ENCODE measurements around the gene CLMN.

CLMN gene, protein sequence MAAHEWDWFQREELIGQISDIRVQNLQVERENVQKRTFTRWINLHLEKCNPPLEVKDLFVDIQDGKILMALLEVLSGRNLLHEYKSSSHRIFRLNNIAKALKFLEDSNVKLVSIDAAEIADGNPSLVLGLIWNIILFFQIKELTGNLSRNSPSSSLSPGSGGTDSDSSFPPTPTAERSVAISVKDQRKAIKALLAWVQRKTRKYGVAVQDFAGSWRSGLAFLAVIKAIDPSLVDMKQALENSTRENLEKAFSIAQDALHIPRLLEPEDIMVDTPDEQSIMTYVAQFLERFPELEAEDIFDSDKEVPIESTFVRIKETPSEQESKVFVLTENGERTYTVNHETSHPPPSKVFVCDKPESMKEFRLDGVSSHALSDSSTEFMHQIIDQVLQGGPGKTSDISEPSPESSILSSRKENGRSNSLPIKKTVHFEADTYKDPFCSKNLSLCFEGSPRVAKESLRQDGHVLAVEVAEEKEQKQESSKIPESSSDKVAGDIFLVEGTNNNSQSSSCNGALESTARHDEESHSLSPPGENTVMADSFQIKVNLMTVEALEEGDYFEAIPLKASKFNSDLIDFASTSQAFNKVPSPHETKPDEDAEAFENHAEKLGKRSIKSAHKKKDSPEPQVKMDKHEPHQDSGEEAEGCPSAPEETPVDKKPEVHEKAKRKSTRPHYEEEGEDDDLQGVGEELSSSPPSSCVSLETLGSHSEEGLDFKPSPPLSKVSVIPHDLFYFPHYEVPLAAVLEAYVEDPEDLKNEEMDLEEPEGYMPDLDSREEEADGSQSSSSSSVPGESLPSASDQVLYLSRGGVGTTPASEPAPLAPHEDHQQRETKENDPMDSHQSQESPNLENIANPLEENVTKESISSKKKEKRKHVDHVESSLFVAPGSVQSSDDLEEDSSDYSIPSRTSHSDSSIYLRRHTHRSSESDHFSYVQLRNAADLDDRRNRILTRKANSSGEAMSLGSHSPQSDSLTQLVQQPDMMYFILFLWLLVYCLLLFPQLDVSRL

DNA sequence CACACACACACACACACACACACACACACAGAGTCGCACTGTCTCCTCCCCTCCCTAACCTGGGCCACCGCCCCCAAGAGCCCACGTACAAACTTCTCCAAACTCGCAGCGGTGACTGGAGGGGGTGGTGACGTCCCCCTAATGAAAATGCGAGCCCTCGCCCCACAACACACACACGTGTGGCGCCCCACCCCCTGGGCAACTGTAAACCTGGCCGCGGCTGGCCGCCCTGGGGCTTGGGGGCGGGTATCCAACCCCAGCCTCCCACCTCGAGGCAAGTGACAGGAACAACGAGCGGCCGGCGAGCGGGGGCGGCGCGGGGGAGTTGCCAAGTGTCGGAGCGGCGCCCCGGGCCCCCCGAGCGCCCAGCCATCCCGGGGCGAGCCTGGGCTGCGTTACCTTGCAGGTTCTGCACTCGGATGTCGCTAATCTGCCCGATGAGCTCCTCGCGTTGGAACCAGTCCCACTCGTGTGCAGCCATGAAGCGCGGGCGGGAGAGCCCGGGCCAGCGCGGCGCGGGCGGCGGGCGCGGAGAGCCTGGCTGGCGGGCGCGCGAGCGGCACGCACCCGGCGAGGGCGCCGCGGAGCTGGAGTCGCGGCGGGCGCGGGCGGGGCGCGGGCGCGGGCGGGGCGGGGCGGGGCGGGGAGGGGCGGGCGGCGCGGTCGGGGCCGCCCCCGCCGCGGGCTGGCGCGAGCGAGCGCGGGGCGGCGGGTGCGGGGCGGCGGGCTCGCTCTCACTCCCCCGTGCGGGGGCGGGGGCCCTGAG is at the start of gene CLMN:
CLMN (minus strand) TSS at position 597 of the 766 bp plus-strand sequence; CDS start at position 481, 116 bp downstream.
- FAIRE-seq = no peak

DNA sequence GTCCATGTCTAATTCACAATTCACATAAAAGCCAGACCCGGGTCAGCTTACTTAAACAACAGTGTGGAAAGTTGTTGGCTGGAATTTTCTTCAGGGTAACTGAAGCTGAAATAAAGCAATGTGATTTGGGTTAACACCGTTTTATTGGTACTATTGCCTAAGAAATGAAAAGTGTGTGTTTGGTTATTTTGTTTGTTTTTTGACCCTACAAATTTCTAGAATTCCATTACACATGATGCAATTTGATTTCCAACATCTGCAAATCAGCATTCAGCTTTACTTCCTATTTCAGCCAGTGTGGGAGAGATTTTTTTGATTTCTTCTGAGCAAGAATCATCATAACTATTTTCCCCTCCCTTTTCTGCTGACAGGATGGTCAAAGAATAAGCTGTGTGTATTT is 45.7 kb upstream of the CLMN start:
- no peak for FAIRE-seq

DNA sequence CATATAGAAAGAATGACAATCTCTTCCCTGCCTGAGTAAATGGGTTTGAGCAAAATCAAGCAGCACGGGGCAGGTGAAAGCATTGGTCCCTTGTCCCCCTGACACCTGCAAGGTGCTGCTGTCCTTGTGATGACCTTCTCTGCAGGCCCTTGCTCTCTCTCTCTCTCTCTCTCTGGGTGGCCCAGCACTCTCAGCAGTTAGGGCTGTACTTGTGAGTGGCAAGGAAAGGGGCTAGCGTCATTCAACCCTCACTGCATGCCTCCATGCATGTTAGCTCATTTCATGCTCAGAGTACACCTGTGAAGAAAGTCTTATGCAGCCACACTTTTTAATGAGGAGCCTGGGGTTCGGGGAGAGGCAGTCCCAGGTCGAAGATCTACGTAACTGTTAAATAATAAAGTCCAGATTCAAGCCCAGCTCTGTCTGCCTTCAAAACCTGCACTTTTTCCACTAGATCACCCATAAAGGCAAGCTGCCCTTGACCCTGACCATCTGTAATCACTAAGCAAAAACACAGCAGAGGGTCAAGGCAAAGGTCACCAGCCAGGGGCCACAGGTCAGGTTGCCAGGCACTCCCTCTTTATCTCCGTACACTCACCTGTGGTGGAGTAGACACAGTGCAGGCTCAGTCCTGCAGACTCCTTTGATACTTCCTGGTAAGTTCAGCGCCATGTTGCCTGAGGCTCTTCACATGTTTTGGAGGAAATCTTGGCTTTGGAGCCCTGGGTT is 44.9 kb upstream of the CLMN start:
- FAIRE-seq = no peak

DNA sequence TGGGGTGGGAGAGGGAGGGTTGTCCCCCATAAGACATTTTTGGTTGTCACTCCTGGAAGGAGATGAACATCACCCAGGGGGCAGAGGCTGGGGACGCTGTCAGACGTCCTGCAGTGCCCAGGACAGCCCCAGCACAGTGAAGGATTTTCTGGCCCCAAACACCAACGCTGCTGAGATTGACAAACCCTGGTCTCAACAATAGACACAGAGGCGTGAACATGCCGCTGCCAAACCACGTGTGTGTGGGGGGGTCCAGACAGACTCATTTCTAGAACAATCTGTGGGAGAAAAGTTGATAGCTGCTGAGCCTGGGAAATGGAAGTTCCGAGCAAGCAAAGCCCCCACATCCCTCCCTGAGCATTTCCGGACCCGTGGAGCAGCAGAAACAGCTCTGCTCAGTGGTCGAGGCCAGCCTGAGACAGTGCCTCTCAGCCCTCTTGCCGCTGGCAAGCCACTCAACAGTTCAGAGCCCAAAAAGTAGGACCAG is 43.8 kb upstream of the CLMN start:
- no peak for FAIRE-seq

DNA sequence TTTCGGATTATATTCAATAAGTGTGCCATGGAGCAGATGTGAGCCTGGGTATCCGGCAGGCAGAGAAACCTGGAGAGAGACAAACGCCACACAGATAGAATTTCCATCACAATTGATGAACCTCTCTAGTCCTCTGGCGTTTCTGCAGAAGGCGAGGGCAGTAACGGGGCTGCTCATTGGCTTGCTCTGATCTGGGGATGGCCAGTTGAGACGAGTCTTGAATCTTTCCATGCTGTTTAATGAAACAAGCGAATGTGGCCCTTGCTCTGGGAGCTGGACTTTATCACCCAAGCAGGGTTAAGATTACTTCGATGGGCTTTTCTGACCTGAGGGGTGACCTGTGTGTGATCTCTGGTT is 42.4 kb upstream of the CLMN start:
- no peak for FAIRE-seq

DNA sequence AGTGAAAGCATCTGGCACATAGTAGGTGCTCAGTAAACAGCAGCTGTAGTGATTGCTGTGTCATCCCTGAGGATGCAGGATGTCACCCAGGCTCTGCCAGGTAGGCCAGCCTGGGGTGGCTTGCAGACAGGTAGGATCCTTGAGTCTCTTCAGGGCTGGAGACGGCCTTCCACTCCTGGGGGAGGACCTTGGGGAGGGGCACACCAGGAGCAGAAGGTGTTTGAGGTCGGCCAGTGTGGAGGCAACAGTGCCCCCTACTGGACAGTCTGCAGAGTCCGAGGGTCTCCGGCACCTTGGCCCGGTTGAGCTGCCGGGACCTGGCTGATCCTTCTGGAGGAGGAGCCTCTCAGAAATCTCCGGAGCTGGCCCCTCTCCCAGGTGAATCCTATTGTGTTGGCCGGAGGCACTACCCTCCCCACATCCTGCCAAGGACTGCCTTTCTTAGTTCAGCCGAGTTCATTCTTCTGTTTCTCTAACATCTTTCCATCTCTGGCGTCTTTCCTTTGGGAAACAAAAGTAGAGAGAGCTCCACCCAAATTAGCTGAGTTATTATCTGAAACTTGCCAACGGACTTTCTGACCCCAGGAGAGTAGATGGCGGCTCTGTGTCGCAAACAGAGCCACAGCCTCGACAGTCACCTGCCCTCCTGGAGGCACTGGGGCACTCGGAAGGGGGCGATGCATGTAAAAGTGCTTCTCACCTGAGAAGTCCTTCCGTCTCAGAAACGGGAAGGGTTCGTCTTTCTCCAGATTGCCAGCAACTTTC is 41.8 kb upstream of the CLMN start:
- FAIRE-seq = no peak

DNA sequence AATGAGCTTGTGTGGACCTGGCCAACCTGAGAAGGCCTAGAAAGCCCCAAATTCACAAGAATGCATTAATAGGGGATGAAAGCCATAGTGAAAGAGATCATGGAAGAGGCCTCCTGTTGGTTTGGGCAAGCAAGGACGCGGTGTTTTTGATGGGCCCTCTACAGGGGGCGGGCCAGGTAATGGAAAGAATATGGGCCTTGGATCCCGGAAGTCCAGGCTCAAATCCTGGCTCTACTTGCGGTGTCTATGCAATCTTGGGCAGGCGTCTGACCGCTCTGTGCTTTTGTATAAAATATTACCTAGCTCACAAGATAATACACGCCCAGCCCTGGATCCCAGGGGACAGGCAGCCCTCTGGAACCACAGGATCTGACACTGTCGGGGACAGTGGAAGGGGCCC is 41.1 kb upstream of the CLMN start:
- FAIRE-seq = no peak

DNA sequence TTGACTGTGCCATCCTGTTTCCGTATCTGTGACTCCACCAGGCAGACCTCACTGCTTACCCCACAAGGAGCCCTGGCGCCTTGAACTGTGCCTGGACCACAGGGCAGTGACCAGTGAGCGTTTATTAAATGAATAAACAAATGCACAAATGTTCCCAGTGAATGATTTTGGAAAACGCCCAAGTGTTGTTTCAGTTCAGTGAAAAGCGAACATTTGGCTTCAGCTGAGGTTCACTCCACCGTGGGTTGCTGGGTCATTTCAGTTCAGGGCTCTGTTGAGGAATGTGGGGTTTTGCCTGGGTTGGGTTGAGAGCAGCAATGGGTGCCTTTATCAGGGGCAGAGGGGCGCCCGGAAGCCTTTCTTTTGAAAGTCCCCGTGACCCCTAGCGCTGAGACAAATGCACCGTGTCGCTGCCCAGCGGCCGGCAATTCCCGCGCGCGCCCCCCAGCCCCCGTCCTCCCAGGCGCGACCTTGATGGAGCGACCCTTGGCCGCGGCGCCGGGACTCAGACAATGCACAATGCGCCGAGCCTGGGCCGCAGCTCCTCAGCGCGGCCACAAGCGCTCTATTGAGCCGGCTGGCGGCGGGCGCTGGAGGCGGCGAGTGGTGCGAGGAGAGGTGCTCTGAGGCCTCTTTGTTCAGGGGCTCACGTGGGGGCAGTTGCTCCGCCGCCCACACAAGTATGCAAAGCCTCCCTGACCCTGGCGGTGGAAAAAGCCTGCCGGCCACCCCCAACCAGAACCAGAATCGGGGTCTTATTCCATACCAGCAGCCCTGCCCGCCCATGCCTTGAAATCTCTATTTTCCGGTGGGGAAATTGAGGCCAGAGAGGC is 40.5 kb upstream of the CLMN start:
- FAIRE-seq = no peak

DNA sequence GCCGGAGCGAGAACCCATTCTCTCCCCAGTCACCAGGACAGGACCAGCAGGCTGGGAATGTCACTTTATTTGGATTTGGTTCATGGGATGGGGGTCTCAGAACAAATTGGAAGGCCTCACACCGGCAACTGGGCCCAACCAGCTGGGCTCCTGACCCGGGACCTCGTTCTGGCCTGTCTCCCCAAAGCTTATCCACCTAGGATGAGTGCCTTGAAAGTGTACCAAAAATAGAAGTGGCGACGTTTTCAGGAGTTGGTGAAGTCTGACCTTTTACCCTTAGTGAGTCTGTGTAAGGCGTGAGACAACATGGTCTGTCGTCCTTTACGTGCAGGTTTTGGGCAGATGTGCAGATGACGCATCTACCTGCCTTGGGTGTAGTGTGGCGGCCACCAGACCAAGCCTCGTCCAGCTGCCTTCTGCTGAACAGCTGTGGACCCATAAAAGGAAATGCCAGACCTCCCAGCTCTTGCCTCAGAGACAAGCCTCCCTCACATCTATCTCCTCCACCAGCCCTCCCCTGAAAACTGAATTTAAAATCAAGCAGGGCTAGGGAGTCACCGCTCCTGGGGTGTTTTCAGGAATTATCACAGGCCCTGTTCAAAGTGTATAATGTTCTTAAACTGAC is 36.6 kb upstream of the CLMN start:
- no peak for FAIRE-seq

DNA sequence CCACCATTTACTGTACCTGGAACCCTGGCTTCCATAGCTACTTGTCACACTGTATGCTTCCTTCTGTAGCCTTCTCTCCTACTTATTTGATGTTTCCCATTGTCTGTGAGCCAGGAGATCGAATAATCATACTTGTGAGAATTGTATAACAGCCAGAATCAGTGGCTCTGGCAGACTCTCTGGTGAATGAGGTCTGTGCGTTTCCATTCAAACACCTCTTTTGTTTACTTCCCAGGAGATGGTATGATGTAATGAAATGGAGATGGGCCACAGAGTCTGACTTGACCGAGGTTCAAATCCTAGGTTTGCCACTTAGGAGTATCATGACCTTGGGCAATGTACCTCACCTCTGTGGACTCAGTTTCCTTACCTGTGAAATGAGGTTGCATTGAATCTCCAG is 35.7 kb upstream of the CLMN start:
- FAIRE-seq = no peak

DNA sequence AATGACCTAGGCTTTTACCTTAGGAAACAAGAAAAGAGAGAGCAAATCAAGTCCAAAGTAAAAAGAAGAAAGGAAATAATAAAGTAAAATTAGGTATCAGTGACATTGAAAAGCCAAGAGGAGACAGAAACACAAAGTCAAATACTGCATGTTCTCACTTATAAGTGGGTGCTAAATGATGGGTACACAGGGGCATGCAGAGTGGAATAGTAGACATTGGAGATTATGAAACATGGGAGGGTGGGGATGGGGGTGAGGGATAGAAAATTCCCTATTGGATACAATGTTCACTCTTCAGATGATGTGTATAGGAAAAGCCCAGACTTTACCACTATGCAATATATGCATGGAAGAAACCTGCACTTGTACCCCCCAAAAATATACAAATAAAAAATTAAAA is 35.1 kb upstream of the CLMN start:
- FAIRE-seq = no peak

DNA sequence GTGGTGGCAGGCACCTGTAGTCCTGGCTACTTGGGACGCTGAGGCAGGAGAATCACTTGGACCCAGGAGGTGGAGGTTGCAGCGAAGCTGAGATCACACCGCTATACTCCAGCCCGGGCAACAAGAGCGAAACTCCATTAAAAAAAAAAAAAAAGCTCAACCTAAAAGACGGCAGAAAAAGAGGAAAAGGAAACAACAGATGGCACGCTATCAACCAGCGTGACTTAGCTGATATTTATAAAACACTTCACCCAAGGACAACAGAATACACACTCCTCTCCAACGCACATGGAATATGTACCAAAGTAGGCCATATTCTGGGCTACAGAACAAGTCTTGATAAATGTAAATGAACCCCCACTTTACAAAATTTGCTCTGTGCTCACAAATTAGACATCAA is 34.0 kb upstream of the CLMN start:
- no peak for FAIRE-seq

DNA sequence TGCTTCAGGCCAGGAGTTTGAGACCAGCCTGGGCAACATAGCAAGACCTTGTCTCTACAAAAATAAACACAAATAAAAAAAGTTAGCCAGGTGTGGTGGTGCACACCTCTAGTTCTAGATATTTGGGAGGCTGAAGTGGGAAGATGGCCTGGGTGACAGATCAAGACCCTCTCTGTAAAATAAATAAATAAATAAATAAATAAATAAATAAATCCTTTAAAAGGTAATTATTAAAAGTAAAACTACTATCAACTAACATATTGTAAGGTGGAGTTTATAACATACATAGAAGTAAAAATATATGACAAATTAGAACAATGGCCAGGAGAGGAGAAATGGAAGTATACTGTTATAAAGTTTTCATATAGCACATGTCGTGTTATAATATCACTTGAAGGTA is 33.3 kb upstream of the CLMN start:
- FAIRE-seq = no peak

DNA sequence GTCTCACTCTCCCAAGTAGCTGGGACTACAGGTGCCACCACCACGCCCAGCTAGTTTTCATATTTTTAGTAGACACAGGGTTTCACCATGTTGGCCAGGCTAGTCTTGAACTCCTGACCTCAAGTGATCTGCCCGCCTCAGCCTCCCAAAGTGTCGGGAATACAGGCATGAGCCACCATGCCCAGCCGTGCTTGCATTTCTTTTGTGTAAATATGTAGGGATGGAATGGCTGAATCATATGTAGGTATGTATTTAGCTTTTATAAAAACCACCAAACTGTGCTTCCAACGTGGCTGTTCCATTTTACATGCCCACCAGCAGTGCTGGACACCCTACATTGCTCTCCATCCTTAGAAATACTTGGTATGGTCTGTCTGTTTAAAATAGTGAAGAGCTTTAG is 32.8 kb upstream of the CLMN start:
- no peak for FAIRE-seq

DNA sequence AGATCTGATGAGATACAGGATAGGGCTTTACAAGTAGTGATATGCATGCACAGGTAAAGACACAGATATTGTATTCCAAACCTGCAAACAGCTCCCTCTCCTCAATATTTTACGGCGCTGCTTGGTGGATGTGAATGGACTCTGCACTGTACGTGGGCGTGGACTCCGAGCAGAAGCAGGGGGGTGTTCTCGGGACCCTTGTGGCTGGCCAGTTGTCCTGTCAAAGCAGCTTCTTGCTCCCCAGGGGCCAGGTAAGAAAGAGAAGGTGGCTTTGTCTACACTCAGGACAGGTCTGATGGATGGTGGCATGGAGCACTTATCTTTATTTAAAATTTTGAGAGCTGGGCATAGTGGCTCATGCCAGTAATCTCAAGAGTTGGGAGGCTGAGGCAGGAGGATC is 29.5 kb upstream of the CLMN start:
- no peak for FAIRE-seq

DNA sequence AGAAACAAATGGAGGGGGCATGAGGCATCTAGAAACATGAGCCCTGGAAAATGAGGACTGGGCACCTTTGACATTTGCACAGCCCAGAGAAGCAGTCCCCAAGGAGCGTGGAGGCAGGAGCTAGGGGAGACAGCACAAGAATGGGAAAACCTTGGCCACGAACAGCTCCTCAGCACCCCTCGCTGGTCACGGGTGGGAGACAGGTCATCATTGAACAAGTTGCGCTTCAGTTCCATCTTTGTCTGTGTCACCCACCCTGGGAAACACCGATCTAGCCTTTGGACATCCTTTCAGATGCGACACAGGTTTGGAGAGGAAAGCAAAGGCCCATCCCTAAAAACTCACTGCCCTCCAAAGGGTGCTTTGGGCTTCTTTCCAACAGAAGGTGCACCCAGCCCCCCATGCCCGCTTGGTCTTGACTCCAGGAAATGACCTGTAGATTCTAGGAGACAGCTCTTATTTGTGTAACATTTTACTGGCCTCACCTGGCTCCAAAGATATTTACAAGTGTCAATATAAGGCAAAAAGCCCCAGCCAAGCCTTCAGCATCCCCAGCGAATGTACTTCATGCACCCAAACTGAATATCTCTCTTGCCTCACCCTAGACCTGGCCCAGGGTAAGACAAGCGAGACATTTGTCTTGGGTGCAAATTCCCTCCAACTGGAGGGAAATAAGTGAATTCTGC is 28.8 kb upstream of the CLMN start:
- FAIRE-seq = no peak

DNA sequence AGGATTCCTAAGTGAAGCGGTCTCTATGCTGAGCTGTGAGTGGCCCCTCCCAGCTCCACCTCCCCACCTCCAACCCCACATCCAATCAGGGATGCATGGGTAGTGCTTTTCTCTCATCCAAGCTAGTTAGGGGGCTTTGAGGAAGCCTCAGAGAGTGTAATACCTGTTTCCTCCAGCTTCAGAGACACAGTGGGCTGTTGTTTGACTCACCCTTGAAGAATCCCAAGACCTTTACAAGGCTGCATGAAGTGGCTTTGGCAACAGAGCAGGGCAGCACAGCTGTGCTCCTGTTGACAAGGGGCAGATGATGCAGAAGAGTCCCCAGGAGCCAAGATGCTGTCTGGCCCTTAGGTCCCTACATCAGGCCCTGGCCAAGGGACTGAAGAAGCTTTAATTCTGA is 27.1 kb upstream of the CLMN start:
- no peak for FAIRE-seq

DNA sequence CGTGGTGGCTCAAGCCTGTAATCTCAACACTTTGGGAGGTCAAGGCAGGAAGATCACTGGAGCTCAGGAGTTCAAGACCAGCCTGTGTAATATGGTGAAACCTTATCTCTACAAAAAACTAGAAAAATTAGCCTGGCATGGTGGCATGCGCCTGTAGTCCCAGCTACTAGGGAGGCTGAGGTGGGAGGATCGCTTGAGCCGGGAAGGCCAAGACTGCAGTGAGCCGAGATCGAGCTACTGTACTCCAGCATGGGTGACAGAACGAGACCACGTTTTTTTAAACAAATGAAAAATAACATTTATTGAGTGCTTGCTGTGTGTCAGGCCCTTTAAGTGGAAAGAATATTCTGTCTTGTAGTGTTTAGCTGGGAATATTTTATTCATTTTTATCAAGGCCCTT is 26.6 kb upstream of the CLMN start:
- FAIRE-seq = no peak

DNA sequence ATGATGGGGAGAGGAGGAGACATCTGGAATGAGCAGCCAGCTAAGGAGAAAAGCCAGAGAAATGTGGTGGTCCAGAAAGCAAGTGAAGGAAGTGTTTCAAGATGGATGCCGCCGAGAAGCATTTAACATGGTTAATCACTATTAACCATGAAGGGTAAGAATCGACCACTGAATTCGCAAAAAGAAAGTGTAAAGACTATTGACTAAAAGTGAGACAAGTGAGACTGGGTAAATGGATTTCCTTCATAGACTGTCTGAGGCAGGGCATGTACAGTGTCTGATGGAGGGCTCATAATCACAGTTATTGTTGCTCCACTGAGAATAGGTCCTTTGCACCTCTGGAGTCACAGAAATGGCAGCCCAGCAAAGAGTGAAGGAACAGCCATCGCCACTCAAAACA is 25.3 kb upstream of the CLMN start:
- no peak for FAIRE-seq

DNA sequence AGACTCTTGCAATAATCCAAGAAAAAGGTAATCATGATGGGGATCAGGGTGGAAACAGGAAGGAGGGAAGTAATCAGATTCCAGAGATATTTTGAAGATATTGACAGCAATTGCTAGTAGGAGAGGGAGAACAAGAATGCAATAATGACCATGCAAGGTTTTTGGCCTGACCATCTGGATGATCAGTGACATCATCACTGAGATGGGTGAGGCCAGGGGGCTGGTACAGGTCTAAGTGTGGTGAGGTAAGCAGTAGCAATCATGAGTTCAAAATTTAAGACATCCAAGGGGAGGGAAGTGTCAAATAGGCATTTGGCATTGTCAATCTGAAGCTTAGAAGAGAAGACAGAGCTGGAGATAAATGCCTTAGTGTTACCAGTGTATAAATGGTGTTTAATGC is 24.8 kb upstream of the CLMN start:
- no peak for FAIRE-seq

All from TTC549 (cell line).